Measurements from ENCODE around the gene CAPN14. TPM values are rescaled to one million over a fixed set of nuclear protein-coding genes. Genes with fewer than 3 reads are reported as not detected.

The CAPN14 gene
- total RNA-seq, 1 donor from 2014 or later, result 0.47 TPM

DNA sequence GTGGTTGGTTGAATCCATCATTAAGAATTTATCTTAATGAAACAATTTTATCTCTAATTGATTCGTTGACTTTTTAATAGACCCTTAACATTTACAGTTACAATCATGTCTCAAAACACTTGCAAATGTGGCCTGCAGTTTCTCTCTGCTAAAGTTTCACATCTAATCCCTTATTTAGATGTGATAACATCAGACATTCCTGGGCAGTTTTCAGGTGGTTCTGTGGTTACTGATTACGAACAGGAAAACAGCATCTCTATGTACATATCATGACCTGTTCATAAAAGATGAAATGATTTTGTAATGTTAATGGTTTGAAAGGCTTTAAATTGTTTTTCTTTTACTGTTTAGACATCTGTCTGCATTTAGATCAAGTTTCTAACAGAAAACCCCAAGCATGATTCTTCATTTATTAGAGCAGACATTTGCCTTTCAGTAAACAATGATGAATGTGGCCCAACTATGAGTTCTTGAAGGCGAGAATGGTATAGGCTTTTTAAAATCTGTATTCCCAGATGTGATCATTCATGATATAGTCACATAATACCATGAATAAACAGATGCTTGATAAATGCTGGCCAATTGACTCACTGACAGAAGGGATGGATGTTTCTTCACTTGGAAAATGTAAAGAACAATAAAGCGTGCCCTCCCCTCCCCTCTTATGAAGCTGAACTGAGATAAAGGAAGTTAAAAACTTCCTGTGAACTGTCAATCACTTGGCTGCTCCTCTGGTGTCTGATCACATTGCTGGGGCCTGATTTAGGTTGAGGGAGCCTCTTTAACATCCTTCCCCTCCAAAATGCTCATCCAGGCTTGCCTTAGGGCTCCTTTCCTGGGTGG lies 3.5 kb downstream of the CAPN14 start:
- no peak overlapping the region for H3K4me3 Mint-ChIP-seq

DNA sequence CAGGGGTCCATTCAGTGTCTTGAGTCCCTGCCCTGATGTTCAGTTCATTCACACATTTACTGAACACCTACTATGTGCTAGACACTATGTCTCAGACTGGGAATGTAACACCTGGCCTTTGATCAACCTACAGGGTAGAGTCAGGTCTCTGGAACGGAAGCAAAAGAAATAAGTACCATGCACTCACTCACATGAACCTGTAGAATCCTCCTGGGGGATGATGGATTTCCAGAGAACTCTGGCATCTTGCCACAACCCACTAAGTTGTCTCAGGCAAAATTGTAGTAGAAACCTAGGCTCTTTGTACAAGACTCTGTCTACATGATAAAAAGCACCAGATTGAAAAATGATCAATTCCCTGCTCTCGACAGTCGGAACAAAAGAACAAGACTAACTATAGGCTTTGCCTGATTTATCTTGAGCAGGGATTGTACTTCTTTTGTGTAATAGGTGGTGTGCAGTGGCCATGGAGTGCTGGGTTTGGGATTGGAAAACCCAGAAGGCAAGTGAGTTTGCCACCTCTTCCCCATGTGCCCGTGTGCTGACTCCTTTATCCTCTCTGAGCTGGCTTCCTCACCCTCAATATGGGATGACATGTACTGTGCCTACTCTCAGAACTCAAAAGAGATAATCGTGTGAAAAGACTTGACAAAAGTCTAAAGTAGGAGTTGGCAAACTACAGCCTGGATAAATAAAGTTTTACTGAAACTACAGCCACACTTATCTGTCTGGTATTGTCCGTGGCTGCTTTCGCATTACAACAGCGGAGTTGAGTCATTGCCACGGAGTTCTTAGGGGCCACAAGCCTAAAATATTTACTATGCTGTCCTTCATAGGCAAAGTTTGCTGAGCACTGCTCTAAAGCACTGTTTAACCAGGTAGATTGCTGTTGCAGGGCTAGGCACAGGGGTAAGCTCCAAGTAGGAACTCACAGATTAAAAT lies 4.4 kb downstream of the CAPN14 start:
- DNase-seq (ENCODE audit: low read depth, low spot score), result no peak
- Mint-ChIP-seq H3K27me3 (ENCODE audit: low read depth) (no peaks in the 10 kb centered on the region), H3K9me3 (no peaks in the 10 kb centered on the region), H3K4me1 (peaks cover 8% of the 10 kb centered on the region), H3K36me3 (ENCODE audit: low read depth) (no peaks in the 10 kb centered on the region), H3K4me3 (no peak overlapping the region), H3K27ac (ENCODE audit: unreplicated experiment) (no peak overlapping the region)
- no peak for TF ChIP-seq CTCF (conservative IDR thresholded peaks at IDR 0.05)

More for the DNA sequence above, 3.5 kb downstream of the CAPN14 start:
- Mint-ChIP-seq H3K27ac (ENCODE audit: unreplicated experiment) (no peak overlapping the region), H3K36me3 (ENCODE audit: low read depth) (no peaks in the 10 kb centered on the region), H3K9me3 (no peaks in the 10 kb centered on the region), H3K27me3 (ENCODE audit: low read depth) (no peaks in the 10 kb centered on the region), H3K4me1 (peaks cover 8% of the 10 kb centered on the region)
- no peak for DNase-seq (ENCODE audit: low read depth, low spot score)
- TF ChIP-seq CTCF (conservative IDR thresholded peaks at IDR 0.05), result no peak

DNA sequence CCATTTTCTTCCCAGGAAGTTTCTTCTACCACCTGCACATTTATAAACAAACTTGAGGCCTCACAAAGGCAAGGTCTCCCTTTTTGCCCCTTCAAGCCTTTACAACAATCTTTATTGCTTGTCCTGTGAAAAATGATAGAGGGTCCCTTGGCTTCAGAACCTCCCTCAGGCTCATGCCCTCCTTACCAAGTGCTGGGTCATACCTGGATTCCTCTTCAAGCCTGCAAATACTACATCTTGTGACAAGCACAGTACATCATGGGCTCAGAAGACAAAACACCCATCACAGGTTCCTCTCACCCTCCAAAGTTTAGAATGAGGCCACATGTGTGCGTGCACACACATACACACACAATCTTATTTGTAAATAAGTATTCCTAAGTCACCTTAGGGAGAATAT lies 9.1 kb downstream of the CAPN14 start:
- Mint-ChIP-seq H3K27me3 (ENCODE audit: low read depth) (no peaks in the 10 kb centered on the region), H3K4me1 (no peaks in the 10 kb centered on the region), H3K4me3 (no peak overlapping the region), H3K27ac (ENCODE audit: unreplicated experiment) (no peak overlapping the region), H3K9me3 (no peaks in the 10 kb centered on the region), H3K36me3 (ENCODE audit: low read depth) (no peaks in the 10 kb centered on the region)
- TF ChIP-seq CTCF (conservative IDR thresholded peaks at IDR 0.05), result no peak
- DNase-seq (ENCODE audit: low read depth, low spot score), result no peak

- DNase-seq (ENCODE audit: low read depth, low spot score), result no peak
- no peaks in the 10 kb centered on the region for H3K36me3 Mint-ChIP-seq (ENCODE audit: low read depth)
- no peak overlapping the region for H3K4me3 Mint-ChIP-seq
- TF ChIP-seq CTCF (conservative IDR thresholded peaks at IDR 0.05), result no peak
- no peaks in the 10 kb centered on the region for H3K4me1 Mint-ChIP-seq
- H3K27ac Mint-ChIP-seq (ENCODE audit: unreplicated experiment), result no peak overlapping the region
- H3K27me3 Mint-ChIP-seq (ENCODE audit: low read depth), result no peaks in the 10 kb centered on the region
- no peaks in the 10 kb centered on the region for H3K9me3 Mint-ChIP-seq
These were observed 9.5 kb downstream of the CAPN14 start for GRCh38 chr2:31207790-31208189.

- no peaks in the 10 kb centered on the region for H3K9me3 Mint-ChIP-seq
- DNase-seq (ENCODE audit: low read depth, low spot score), result no peak
- H3K36me3 Mint-ChIP-seq (ENCODE audit: low read depth), result no peaks in the 10 kb centered on the region
- no peak for TF ChIP-seq CTCF (conservative IDR thresholded peaks at IDR 0.05)
- no peak overlapping the region for H3K4me3 Mint-ChIP-seq
- no peaks in the 10 kb centered on the region for H3K4me1 Mint-ChIP-seq
- no peak overlapping the region for H3K27ac Mint-ChIP-seq (ENCODE audit: unreplicated experiment)
- no peaks in the 10 kb centered on the region for H3K27me3 Mint-ChIP-seq (ENCODE audit: low read depth)
These were observed 11.7 kb downstream of the CAPN14 start for GRCh38 chr2:31205613-31206012.
